ENCODE data around the gene MED12L.

GRCh38 chr3:151285940-151286339, 200.5 kb downstream of the MED12L start:
- no peak for TF ChIP-seq CTCF (IDR thresholded peaks at IDR 0.05)
- no peak for TF ChIP-seq POLR2AphosphoS5 (IDR thresholded peaks at IDR 0.05)
- TF ChIP-seq EP300 (IDR thresholded peaks at IDR 0.05) = no peak

Measured in upper lobe of left lung (tissue), 4 donors.